Activated naive CD8-positive, alpha-beta T cell treated with anti-CD3 and anti-CD28 coated beads, Interleukin-2, amount 10 ng/mL, durations not matched to agents 7 days and 5 days (primary cell): ENCODE data around the gene HOXB1. TPM values are rescaled to one million over a fixed set of nuclear protein-coding genes. Genes with fewer than 3 reads are reported as not detected.

Experiments
- ATAC-seq: fragments of 150-1000 bp; cut with Tn5 transposase; one replicate; pipeline ENCODE4 v1.10.0; 2021; ENCODE audit warnings: low read depth, moderate library complexity
- POLR2A ChIA-PET: fragments of 350-600 bp; sonication (Branson Sonifier 250); formaldehyde crosslinking; loops from one replicate; lab custom pipeline; 2021; ENCODE audit warnings: antibody characterized with exemption; lab: Charles Lee
- DNase-seq: peaks from one replicate; pipeline ENCODE4 v3.0.0; 2021
- H3K27ac Mint-ChIP-seq: one replicate; pipeline ENCODE4 v1.8.0; 2022; ENCODE audit warnings: mild to moderate bottlenecking, mixed read lengths
- H3K27me3 Mint-ChIP-seq: one replicate; pipeline ENCODE4 v1.8.0; 2022; ENCODE audit warnings: mild to moderate bottlenecking, moderate library complexity, mixed read lengths
- H3K36me3 Mint-ChIP-seq: one replicate; pipeline ENCODE4 v1.8.0; 2021; ENCODE audit warnings: mild to moderate bottlenecking, mixed read lengths
- H3K4me1 Mint-ChIP-seq: one replicate; pipeline ENCODE4 v1.8.0; 2021; ENCODE audit warnings: mixed read lengths
- H3K4me3 Mint-ChIP-seq: one replicate; pipeline ENCODE4 v1.8.0; 2022; ENCODE audit warnings: mild to moderate bottlenecking, moderate library complexity, mixed read lengths
- H3K9me3 Mint-ChIP-seq: one replicate; pipeline ENCODE4 v1.8.0; 2021; ENCODE audit warnings: mixed read lengths
- total RNA-seq, 2 experiments: library from RNA; stranded (reverse); gene quantifications; one replicate each; pipeline ENCODE4 v1.2.3, GENCODE V29; 2021

HOXB1 gene
- total RNA-seq, 2 experiments from 2014 or later = not detected

GRCh38 chr17:48497103-48497502, 33.7 kb downstream of the HOXB1 start:
- ATAC-seq (no peak), DNase-seq (no peak)
- POLR2A ChIA-PET = no interaction called here
- Mint-ChIP-seq H3K27ac (no peak overlapping the region), H3K9me3 (no peaks in the 10 kb centered on the region), H3K4me3 (no peak overlapping the region), H3K4me1 (peaks cover 5% of the 10 kb centered on the region), H3K27me3 (peaks cover 63% of the 10 kb centered on the region), H3K36me3 (no peaks in the 10 kb centered on the region)

GRCh38 chr17:48494335-48494734, 36.5 kb downstream of the HOXB1 start:
- ATAC-seq = no peak
- Mint-ChIP-seq H3K27ac (no peak overlapping the region), H3K36me3 (no peaks in the 10 kb centered on the region), H3K9me3 (no peaks in the 10 kb centered on the region), H3K4me1 (peaks cover 17% of the 10 kb centered on the region), H3K4me3 (no peak overlapping the region), H3K27me3 (peaks cover 43% of the 10 kb centered on the region)
- no peak for DNase-seq
- POLR2A ChIA-PET = no interaction called here

- peak overlapping the region; percentile 65 for H3K4me3 Mint-ChIP-seq
Measured at GRCh38 chr17:48492401-48493298, 38.2 kb downstream of the HOXB1 start.

DNA sequence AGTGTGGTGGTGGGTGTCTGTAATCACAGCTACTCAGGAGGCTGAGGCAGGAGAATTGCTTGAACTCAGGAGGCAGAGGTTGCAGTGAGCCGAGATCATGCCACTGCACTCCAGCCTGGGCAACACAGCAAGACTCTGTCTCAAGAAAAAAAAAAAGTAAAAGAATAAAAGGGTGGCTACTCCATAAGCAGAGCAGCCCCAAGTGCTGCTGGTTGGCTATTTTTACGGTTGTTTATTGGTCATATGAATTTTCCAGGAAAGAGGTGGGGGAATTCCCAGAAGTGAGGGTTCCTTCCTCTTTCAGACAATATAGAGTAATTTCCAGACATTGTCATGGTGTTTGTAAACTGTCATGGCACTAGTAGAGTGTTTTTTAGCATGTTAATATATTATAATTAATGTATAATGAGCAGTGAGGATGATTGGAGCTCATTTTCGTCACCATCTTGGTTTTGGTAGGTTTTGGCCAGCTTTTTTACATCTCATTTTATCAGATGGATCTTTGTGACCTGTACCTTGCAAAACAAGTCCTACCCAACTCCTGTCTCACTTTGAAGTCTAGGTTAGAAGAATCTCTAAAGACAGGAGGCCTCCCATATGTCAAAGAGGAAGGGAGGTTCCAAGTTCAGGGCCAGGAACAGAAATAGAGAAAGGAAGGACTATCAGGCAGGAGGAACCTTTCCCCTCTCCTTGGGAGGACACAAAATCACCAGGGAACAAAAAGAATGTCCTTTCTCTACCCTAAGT, 39.1 kb downstream of the HOXB1 start:
- Mint-ChIP-seq H3K4me3 (peak overlapping the region; percentile 65), H3K4me1 (peaks cover 21% of the 10 kb centered on the region), H3K27ac (no peak overlapping the region), H3K9me3 (no peaks in the 10 kb centered on the region), H3K36me3 (no peaks in the 10 kb centered on the region), H3K27me3 (peaks cover 27% of the 10 kb centered on the region)
- no peak for DNase-seq
- POLR2A ChIA-PET = interaction anchor here (1.2 to 2.0 kb wide), 2 partner anchors 64 to 91 kb away, joined by 4 read pairs; no protein-coding TSS in a partner anchor
- ATAC-seq = peak; percentile 11

More at GRCh38 chr17:48492401-48493298, 38.2 kb downstream of the HOXB1 start:
- Mint-ChIP-seq H3K36me3 (no peaks in the 10 kb centered on the region), H3K9me3 (no peaks in the 10 kb centered on the region), H3K4me1 (peaks cover 25% of the 10 kb centered on the region), H3K27ac (no peak overlapping the region), H3K27me3 (peaks cover 30% of the 10 kb centered on the region)
- ATAC-seq (peak; percentile 88), DNase-seq (peak; percentile 81)
- POLR2A ChIA-PET = interaction anchor here (0.7 to 2.0 kb wide), 6 partner anchors 11 to 100 kb away, joined by 3 to 4 read pairs (median 3); no protein-coding TSS in a partner anchor

DNA sequence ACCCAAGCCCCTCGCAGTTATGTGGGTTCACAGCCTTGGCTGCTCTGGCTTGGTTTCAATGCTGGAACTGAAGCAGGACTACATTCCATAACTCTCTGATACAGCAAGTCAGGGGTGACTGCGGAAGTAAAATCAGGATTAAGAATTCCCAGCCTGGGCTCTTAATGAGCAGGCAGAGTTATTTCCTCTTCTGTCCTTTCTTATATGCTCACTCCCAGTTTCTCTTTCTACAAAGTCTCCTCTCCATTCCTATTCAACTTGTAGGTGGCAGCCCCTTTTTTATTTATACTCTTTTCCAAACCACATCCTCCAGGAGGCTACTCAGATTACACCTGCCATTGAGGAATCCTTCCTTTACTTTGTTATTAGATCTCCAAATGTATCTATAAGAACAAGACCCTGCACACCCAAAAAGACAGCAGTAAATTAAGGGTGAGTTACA, 40.3 kb downstream of the HOXB1 start:
- no peaks in the 10 kb centered on the region for H3K36me3 Mint-ChIP-seq
- H3K9me3 Mint-ChIP-seq = no peaks in the 10 kb centered on the region
- H3K4me3 Mint-ChIP-seq = no peak overlapping the region
- no peak overlapping the region for H3K27ac Mint-ChIP-seq
- H3K27me3 Mint-ChIP-seq = peaks cover 22% of the 10 kb centered on the region
- DNase-seq (no peak), ATAC-seq (no peak)
- peaks cover 20% of the 10 kb centered on the region for H3K4me1 Mint-ChIP-seq
- POLR2A ChIA-PET = no interaction called here

- Mint-ChIP-seq H3K27me3 (peaks cover 15% of the 10 kb centered on the region), H3K36me3 (no peaks in the 10 kb centered on the region), H3K27ac (no peak overlapping the region), H3K9me3 (no peaks in the 10 kb centered on the region), H3K4me1 (peaks cover 20% of the 10 kb centered on the region), H3K4me3 (no peak overlapping the region)
- POLR2A ChIA-PET = no interaction called here
- DNase-seq (no peak), ATAC-seq (no peak)
Measured at GRCh38 chr17:48489781-48490180, 41.0 kb downstream of the HOXB1 start.

DNA sequence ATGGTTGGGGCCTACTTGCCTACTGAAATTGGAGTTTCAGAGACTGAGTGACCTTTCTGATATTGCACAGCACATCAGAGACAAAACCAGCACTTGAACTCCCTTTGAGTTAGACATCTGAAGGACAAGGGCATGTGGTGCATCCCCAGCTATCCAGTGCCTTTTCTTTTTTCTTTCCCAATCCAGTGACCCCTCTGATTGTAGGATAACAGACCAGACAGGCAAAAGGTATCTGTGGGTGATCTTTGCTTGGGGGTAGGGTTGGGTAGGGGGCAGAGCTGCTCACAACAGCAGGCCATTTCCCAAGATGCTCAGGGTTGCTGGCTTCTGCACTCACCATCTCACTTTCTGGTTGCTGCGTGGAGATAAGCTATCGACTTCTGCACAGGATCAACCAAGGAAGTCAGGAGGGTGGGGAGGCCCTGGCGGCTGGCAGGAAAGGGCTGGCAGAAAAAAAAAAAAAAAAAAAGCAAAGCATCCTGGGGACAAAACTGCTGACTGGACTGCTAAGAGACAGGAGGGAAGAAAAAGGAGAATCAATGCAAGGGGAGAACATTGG, 42.2 kb downstream of the HOXB1 start:
- Mint-ChIP-seq H3K27me3 (peaks cover 10% of the 10 kb centered on the region), H3K4me1 (peaks cover 23% of the 10 kb centered on the region), H3K27ac (no peak overlapping the region), H3K9me3 (no peaks in the 10 kb centered on the region), H3K36me3 (no peaks in the 10 kb centered on the region), H3K4me3 (no peak overlapping the region)
- no peak for DNase-seq
- ATAC-seq = no peak
- POLR2A ChIA-PET = interaction anchor here (0.5 to 0.7 kb wide), 2 partner anchors 14 to 38 kb away, joined by 3 to 4 read pairs; no protein-coding TSS in a partner anchor

GRCh38 chr17:48487221-48487620, 43.6 kb downstream of the HOXB1 start:
- ATAC-seq (no peak), DNase-seq (no peak)
- Mint-ChIP-seq H3K9me3 (no peaks in the 10 kb centered on the region), H3K4me3 (no peak overlapping the region), H3K4me1 (peaks cover 33% of the 10 kb centered on the region), H3K27me3 (peaks cover 5% of the 10 kb centered on the region), H3K36me3 (no peaks in the 10 kb centered on the region), H3K27ac (no peak overlapping the region)
- POLR2A ChIA-PET = interaction anchor here (0.7 kb wide), 1 partner anchor 134 kb away, joined by 3 read pairs; no protein-coding TSS in a partner anchor

DNA sequence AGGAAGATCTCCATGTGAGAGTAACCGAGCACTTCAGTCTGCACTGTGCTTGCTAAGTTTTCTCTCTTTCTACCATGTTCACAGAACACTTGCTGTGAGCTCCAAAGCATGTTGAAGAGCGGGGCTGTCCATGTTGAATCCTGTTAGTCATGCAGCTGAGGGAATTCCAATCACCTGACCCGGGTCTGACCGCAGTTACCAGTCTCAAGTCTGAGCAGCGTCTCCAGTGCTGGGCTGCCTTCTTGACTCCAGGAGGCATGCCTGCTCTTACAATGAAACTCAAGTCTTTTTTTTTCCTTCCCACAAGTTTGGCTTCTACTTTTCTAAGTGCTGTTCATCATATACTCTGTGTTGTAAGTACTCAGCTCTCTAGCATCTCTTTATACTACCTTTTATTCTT, 44.3 kb downstream of the HOXB1 start:
- Mint-ChIP-seq H3K9me3 (no peaks in the 10 kb centered on the region), H3K27ac (no peak overlapping the region), H3K4me1 (peaks cover 31% of the 10 kb centered on the region), H3K4me3 (no peak overlapping the region), H3K27me3 (peaks cover 5% of the 10 kb centered on the region), H3K36me3 (no peaks in the 10 kb centered on the region)
- POLR2A ChIA-PET = no interaction called here
- ATAC-seq (no peak), DNase-seq (no peak)

GRCh38 chr17:48484850-48485249, 46.0 kb downstream of the HOXB1 start:
- peaks cover 2% of the 10 kb centered on the region for H3K27me3 Mint-ChIP-seq
- DNase-seq (no peak), ATAC-seq (no peak)
- H3K4me3 Mint-ChIP-seq = no peak overlapping the region
- H3K4me1 Mint-ChIP-seq = peaks cover 24% of the 10 kb centered on the region
- no peak overlapping the region for H3K27ac Mint-ChIP-seq
- POLR2A ChIA-PET = no interaction called here
- no peaks in the 10 kb centered on the region for H3K36me3 Mint-ChIP-seq
- no peaks in the 10 kb centered on the region for H3K9me3 Mint-ChIP-seq

GRCh38 chr17:48484256-48484655, 46.6 kb downstream of the HOXB1 start:
- peaks cover 2% of the 10 kb centered on the region for H3K27me3 Mint-ChIP-seq
- no peak overlapping the region for H3K27ac Mint-ChIP-seq
- H3K36me3 Mint-ChIP-seq = no peaks in the 10 kb centered on the region

GRCh38 chr17:48483471-48484131, 47.2 kb downstream of the HOXB1 start:
- Mint-ChIP-seq H3K36me3 (no peaks in the 10 kb centered on the region), H3K27me3 (no peaks in the 10 kb centered on the region), H3K4me1 (peaks cover 22% of the 10 kb centered on the region), H3K27ac (no peak overlapping the region), H3K4me3 (peak overlapping the region; percentile 32), H3K9me3 (no peaks in the 10 kb centered on the region)
- no peak for DNase-seq
- POLR2A ChIA-PET = interaction anchor here (0.7 kb wide), 1 partner anchor 117 kb away, joined by 3 read pairs; no protein-coding TSS in a partner anchor
- peak; percentile 66 for ATAC-seq

More at GRCh38 chr17:48484256-48484655, 46.6 kb downstream of the HOXB1 start:
- H3K9me3 Mint-ChIP-seq = no peaks in the 10 kb centered on the region
- POLR2A ChIA-PET = interaction anchor here (0.7 kb wide), 1 partner anchor 117 kb away, joined by 3 read pairs; no protein-coding TSS in a partner anchor
- ATAC-seq = no peak
- H3K4me1 Mint-ChIP-seq = peaks cover 22% of the 10 kb centered on the region
- H3K4me3 Mint-ChIP-seq = no peak overlapping the region
- DNase-seq = no peak
